GM23248 (cell line): ENCODE data around the gene SPTB.

ENCODE experiments used
- EZH2 ChIP-seq: fragments of 200-600 bp; sonication (generic); IDR thresholded peaks from 2 replicates; pipeline ENCODE4 v1.6.1; 2018; ENCODE audit warnings: antibody characterized with exemption, mild to moderate bottlenecking; ENCODE audit not compliant: insufficient read depth, poor library complexity, severe bottlenecking
- EZH2phosphoT487 ChIP-seq: fragments of 200-600 bp; sonication (generic); IDR thresholded peaks from 2 replicates; pipeline ENCODE4 v1.6.1; 2018; ENCODE audit warnings: antibody characterized with exemption, moderate library complexity, mild to moderate bottlenecking, low read depth; ENCODE audit not compliant: insufficient read depth

DNA sequence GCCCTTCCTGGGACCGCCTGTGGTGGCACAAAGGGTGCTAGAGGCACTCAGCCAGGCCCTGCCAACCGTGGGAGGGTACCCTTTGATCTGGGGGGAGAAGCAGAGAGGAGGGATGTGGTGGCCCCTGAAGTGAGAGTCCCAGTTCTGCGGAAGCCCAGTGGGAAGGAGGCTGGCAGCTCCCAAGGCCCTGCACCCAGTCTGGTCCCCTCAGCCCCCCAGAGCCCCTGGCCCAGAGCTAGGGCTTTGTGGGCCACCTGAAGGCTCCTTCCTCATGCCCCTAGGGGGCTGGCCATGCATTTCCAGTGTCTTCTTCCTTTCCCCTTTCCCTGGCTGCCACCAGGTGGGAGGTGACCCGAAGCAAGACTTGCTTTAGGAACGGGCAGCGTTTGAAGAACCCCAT lies 131.2 kb downstream of the SPTB start:
- TF ChIP-seq EZH2phosphoT487 (no peak), EZH2 (no peak)
